Body of pancreas (tissue), 4 donors: ENCODE data around the gene SLC18A3.

Experiments used
- CTCF ChIP-seq, 7 experiments: fragments of 450-650 bp in 4 of 7; fragments of 200-600 bp in 3 of 7; sonication (generic) in 3 of 7; IDR thresholded peaks; one replicate each; pipeline ENCODE4 v1.5.1; 2016 to 2019; ENCODE audit warnings: antibody characterized with exemption in 7 of 7
- POLR2A ChIP-seq, 3 donors: fragments of 450-650 bp; IDR thresholded peaks; one replicate each; pipeline ENCODE4 v1.6.1; 2016; ENCODE audit warnings: antibody characterized with exemption in 3 of 3, mild to moderate bottlenecking in 2 of 3

- TF ChIP-seq CTCF (IDR thresholded peaks at IDR 0.05) (no peak), POLR2A (IDR thresholded peaks at IDR 0.05) (no peak)
Observed at GRCh38 chr10:49661140-49661856, 51.2 kb downstream of the SLC18A3 start.
